GM12874 (cell line): ENCODE measurements around the gene GCHFR.

Experiments used
- TF ChIP-seq, protein P1 (sequence below): IDR thresholded peaks from 2 replicates; pipeline ENCODE4 v1.5.1; 2011; ENCODE audit warnings: low read depth, mild to moderate bottlenecking, control low read depth, low read length, moderate library complexity; ENCODE audit not compliant: insufficient read depth

Gene GCHFR

DNA sequence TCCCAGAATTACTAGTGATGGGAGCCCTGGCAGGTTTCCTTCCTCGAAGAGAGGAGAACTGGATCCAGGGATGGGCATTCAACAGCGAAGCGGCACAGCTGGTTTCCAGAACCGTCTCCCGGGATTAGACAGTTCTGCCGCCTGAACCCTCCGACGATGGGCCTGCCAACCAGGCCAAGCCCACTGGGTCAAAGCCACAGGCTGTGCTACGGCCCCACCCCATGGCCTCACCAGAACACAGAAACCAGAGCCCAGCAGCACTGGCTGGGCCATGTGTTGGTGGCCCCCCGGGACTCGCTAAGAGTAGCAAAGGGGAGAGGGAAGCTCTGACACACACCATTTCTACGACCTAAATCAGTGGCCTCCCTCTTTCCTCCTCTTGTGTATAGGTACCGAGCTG is 8.1 kb downstream of the GCHFR start:
- TF ChIP-seq, protein P1, sequence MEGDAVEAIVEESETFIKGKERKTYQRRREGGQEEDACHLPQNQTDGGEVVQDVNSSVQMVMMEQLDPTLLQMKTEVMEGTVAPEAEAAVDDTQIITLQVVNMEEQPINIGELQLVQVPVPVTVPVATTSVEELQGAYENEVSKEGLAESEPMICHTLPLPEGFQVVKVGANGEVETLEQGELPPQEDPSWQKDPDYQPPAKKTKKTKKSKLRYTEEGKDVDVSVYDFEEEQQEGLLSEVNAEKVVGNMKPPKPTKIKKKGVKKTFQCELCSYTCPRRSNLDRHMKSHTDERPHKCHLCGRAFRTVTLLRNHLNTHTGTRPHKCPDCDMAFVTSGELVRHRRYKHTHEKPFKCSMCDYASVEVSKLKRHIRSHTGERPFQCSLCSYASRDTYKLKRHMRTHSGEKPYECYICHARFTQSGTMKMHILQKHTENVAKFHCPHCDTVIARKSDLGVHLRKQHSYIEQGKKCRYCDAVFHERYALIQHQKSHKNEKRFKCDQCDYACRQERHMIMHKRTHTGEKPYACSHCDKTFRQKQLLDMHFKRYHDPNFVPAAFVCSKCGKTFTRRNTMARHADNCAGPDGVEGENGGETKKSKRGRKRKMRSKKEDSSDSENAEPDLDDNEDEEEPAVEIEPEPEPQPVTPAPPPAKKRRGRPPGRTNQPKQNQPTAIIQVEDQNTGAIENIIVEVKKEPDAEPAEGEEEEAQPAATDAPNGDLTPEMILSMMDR, result no peak

DNA sequence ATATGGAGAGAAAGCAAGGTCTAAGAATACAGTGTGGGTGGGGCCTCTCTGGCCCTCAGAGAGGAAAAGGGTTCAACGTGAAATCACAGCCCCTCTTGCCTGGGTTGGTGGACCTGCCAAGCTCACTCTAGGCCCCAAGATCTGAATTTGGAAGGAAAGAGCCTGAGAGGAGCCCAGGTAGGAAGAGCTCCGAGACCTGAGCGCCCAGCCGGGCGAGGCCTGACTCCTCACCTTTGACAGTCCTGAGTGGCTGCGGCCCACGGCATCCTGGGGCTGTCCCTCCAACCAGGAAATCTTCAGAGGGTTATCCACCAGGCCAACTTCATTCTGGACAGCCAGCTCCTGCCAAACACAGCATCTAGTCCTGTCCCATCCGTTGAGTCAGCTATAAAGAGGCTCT is 9.6 kb downstream of the GCHFR start:
- TF ChIP-seq, protein P1, result no peak

DNA sequence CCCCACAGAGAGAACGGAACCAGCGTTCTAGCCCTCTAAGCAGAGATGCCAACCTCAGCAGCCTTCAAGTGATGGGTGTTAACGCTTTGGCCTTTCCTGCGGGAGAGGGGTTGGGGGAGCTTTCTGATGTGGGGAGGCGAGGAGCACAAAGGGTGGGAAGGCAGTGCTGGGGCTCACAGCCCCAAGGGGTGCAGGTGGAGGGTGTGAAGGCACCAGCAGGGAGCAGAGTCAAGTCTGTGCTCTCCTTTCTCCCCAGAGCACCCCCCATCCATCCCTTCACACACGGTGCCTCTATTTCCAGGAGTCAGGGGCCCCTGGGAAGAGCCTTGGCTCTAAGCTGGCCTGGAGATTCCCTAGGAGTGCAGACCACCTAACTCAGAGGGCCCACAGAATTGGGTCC is 10.0 kb downstream of the GCHFR start:
- TF ChIP-seq, protein P1, result no peak

DNA sequence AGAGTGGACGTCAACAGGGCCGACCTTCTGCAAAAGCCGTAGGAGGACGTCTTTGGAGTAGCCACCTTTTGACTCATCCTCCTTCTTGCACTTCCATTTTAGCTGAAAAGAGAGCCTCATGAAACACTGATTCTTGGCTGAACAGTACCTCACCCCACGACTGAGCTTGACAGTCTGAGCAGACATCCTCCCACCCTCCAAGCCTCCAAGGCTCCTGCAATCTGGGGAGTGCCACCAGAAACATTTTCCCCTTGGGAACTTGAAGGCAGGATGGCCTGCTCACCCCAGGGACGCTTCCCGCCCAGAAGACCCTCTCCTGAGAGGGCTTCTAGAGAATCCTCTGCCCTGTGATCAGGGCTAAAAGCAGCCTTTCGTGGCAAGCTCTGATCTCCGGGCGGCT is 11.1 kb downstream of the GCHFR start:
- TF ChIP-seq, protein P1, result no peak

DNA sequence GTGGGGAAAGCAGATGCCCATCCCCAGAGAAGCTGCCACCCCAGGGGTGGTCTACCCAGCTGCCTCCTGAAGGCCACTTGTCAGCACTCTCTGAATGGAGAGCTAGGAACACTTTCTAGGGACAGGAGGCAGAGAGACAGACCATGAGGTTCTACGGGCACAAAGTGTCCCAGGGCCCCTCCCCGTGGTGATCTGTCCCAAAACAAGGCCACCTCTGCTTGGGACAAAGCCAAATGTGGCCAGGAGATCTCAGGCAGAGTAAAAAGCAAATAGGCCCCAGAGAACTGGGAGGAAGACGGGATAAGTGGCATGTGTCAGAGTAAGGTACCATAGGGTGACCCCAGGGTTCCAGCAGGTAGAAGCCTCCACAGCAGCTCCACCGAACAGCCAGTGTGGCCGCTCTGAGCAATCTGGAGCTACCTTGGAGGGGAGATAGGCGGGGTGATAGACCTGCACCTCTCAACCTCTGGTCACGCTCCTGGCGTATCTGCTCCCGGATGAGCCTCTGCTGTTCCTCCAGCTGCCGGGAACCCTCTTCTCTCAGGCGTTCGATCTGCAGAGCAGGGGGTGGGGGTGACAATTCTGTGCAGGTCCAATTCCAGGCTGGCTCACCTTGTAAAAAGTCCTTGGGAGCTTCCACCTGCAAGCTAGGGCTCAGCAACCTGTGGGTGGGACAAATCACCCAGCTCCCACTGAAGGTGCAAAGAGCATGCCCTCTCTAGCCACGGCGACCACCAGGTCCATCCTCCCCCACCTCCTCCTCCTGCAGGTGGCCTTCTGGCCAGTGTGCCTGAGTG is 12.1 kb downstream of the GCHFR start:
- TF ChIP-seq, protein P1, result no peak

DNA sequence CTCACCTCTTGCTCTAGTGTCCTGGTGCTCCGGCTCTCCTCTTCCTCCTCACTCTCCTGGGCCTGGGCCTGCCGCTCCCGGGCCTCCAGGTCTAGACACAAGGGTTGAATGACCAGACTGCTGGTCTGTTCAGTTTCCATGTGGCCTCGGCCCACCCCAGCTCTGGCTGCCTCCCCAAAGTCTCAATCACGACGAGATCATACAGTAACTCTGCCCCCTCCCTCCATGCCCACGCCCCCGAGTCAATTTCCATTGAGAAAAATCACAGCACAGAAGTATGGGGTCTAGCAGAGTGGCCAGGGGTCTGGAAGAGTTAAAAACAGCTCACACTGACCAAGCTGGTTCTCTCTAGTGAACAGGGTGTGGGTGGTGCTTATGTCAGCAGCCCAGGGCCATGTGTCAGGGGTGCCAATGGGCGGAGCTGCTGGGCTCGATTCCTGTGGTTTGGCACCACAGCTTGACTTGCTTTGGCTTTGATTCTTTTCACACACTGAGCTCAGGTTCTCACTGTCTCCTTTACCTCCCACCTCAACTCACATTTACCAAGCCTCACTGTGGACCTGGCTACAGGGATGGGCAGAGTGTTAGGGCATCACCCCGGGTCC is 12.8 kb downstream of the GCHFR start:
- TF ChIP-seq, protein P1, result no peak

DNA sequence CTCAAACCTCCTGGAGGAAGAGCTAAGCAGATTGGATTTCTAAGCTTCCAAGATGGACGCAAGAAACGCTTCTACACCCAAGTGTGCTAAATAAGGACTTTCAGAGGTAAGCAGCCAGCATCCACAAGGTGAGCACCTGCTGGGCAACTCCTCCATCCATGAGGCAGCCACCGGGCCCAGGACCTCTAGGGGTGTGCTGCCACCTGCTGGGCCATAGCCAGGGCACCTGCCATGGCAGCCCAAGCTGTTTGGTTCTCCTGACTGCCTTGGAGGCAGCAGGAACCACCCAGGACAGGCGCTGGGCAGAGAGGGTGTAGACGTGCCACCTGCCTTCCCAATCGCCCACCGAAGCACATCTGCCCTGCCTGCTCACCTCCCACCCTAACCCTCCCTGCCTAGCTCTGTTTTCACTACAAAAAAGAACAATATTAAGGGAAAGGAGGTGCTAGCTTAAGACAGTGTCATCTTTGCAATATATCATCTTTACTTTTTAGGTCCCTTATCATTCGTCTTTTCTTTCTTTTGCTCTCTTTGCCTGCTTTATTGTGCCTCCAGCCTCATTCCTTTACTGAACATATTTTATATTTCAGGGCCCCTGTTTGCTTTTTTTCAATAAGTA is 18.9 kb downstream of the GCHFR start:
- TF ChIP-seq, protein P1, result peak; percentile 98
